Measurements from ENCODE around the gene C5orf63.

GRCh38 chr5:127089191-127089590 is 15.9 kb upstream of the C5orf63 start:
- TF ChIP-seq, protein P1, sequence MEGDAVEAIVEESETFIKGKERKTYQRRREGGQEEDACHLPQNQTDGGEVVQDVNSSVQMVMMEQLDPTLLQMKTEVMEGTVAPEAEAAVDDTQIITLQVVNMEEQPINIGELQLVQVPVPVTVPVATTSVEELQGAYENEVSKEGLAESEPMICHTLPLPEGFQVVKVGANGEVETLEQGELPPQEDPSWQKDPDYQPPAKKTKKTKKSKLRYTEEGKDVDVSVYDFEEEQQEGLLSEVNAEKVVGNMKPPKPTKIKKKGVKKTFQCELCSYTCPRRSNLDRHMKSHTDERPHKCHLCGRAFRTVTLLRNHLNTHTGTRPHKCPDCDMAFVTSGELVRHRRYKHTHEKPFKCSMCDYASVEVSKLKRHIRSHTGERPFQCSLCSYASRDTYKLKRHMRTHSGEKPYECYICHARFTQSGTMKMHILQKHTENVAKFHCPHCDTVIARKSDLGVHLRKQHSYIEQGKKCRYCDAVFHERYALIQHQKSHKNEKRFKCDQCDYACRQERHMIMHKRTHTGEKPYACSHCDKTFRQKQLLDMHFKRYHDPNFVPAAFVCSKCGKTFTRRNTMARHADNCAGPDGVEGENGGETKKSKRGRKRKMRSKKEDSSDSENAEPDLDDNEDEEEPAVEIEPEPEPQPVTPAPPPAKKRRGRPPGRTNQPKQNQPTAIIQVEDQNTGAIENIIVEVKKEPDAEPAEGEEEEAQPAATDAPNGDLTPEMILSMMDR (conservative IDR thresholded peaks at IDR 0.05; ENCODE audit: low read length), result no peak
- TF ChIP-seq EZH2phosphoT487 (IDR thresholded peaks at IDR 0.05; ENCODE audit: borderline replicate concordance), result no peak

Measured in Loucy (cell line).